BLaER1 (cell line): ENCODE data around the gene PTPN21.

Experiments used
- H3K27ac ChIP-seq: shearing (Covaris generic); formaldehyde crosslinking; 2 replicates; pipeline ENCODE4 v1.8.1; 2022
- H3K27me3 ChIP-seq: shearing (Covaris generic); formaldehyde crosslinking; 2 replicates; pipeline ENCODE4 v1.8.1; 2022
- H3K36me3 ChIP-seq: shearing (Covaris generic); formaldehyde crosslinking; 2 replicates; pipeline ENCODE4 v1.8.1; 2022
- H3K4me1 ChIP-seq: shearing (Covaris generic); formaldehyde crosslinking; 2 replicates; pipeline ENCODE4 v1.8.1; 2022
- H3K4me2 ChIP-seq: shearing (Covaris generic); formaldehyde crosslinking; 2 replicates; pipeline ENCODE4 v1.8.1; 2022
- H3K4me3 ChIP-seq: shearing (Covaris generic); formaldehyde crosslinking; 2 replicates; pipeline ENCODE4 v1.8.1; 2022
- H3K9ac ChIP-seq: shearing (Covaris generic); formaldehyde crosslinking; 2 replicates; pipeline ENCODE4 v1.8.1; 2022
- H3K9me3 ChIP-seq: shearing (Covaris generic); formaldehyde crosslinking; 2 replicates; pipeline ENCODE4 v1.8.1; 2022
- H4K20me1 ChIP-seq: shearing (Covaris generic); formaldehyde crosslinking; 2 replicates; pipeline ENCODE4 v1.8.1; 2022
- Cebpa-rat ChIP-seq: shearing (Covaris generic); IDR thresholded peaks from 2 replicates; pipeline ENCODE4 v1.8.1; 2022

Gene PTPN21

DNA sequence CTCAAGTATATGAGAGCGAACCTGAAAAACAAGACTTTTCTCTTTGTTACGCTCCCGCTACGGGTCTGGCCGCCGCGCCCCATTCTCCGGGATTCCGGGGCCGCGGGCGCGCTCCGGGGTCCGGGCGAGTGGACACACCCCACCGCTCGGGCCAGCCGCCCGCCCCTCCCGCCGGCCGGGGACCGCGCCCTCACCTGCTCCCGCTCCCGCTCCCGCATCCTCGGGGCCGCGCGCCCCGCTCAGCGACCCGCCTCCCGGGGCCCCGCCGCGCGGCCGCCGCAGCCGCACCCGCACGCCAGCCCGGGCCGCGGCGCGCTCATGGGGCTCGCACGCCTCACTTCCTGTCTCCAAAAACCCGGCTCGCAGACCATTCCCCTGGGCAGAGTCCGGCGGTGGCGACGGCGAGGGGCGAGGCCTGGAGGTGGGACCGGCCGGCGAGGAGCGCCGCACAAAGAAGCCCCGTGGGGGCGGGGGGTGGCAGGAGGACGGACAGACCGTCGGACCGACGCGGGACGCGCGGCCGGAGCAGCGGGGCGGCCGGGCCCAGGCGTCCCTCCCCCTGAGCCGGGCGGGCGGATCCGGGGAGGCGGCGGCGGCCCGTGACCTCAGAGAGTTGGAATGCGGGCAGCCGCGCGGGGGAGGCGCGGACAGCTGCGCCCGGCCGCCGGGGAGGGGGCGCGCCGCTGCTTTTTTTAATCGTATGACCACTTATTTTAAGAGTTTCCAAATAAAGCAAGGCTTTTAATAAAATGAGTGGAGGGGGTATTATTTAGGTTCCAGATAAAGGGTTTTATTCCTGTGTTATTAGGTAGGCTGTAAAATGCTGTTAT is at the start of gene PTPN21:
Gene PTPN21 (minus strand): TSS at position 551 of the 830 bp plus-strand sequence. CDS start 4,590 bp downstream, outside the sequence.
- H3K9me3 ChIP-seq = peaks cover 29% of the 10 kb centered on the region
- H3K4me2 ChIP-seq = peak within 1 kb of the TSS; percentile 78
- peak within 1 kb of the TSS; percentile 63 for H3K4me3 ChIP-seq
- H3K27me3 ChIP-seq = peaks cover 57% of the 10 kb centered on the region
- H4K20me1 ChIP-seq = peaks cover 7% of the 10 kb centered on the region; the same call in 1 of the 2 replicates
- no peak within 1 kb of the TSS for H3K9ac ChIP-seq
- no peak for TF ChIP-seq Cebpa-rat
- H3K27ac ChIP-seq = no peak within 1 kb of the TSS
- H3K4me1 ChIP-seq = peaks cover 20% of the 10 kb centered on the region
- no peaks in the 10 kb centered on the region for H3K36me3 ChIP-seq

DNA sequence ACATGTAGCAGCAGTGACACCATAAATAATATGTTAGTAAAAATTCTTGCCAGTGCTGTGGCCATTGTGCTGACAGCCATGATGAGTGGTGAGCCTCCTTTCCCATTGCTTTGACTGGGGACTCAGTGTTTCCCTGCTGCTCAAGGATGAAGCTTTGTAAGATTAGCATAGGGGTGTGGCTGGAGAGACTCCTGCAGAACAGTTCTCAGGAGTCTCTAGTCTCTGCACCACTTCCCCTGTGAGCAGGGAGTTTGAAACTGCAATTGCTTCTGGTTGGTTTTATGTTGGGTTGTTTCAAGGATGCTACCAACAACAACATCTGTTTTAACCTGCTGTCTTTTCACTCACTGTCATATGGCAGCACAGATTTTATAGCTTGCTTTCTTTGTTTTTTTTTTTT is 49.4 kb upstream of the PTPN21 start:
- Histone ChIP-seq H3K9me3 (no peaks in the 10 kb centered on the region), H3K4me1 (peaks cover 7% of the 10 kb centered on the region; the same call in 1 of the 2 replicates), H3K9ac (no peak overlapping the region), H4K20me1 (peaks cover 10% of the 10 kb centered on the region), H3K27me3 (no peaks in the 10 kb centered on the region), H3K4me3 (no peak overlapping the region), H3K27ac (no peak overlapping the region), H3K36me3 (peaks cover 99% of the 10 kb centered on the region), H3K4me2 (no peak overlapping the region)
- no peak for TF ChIP-seq Cebpa-rat

DNA sequence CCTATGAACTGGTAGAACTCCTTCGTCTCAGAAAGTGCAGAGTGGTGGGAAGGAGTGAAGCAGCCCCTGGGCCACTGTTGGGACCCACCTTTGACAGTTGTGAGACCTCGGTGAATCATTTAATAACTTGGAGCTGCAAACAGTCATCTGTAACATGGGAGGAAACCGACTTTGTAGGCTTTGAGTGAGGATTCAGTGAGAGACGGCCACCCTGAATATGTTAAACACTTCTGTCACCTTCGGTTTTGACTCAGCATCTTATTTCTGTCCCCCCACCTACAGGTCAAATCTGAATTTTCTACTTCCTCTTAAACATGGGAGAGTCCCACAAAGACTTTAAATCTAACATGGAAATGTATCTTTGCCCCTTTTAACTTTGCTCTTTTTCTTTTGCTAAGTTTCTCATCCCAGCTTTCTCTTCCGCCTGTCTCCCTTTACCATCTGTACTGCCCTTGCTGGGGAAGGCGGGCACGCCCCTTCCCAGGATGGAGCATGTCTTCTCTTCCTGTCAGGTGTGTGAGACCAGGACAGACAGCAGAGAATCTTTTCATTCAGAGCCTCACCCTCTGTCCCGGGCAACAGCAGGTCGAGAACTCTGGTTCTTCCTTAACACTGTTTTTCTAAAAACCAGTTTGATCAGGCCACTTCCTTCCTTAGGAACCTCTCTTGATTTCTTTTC is 45.1 kb upstream of the PTPN21 start:
- H3K4me2 ChIP-seq = no peak overlapping the region
- no peak overlapping the region for H3K4me3 ChIP-seq
- peaks cover 7% of the 10 kb centered on the region; the same call in 1 of the 2 replicates for H3K4me1 ChIP-seq
- no peaks in the 10 kb centered on the region for H3K9me3 ChIP-seq
- no peak overlapping the region for H3K27ac ChIP-seq
- 0 out of 2 replicates have a peak, but pooled peaks cover 4% of the 10 kb centered on the region for H4K20me1 ChIP-seq
- no peak for TF ChIP-seq Cebpa-rat
- peaks cover 100% of the 10 kb centered on the region for H3K36me3 ChIP-seq
- no peak overlapping the region for H3K9ac ChIP-seq
- no peaks in the 10 kb centered on the region for H3K27me3 ChIP-seq

DNA sequence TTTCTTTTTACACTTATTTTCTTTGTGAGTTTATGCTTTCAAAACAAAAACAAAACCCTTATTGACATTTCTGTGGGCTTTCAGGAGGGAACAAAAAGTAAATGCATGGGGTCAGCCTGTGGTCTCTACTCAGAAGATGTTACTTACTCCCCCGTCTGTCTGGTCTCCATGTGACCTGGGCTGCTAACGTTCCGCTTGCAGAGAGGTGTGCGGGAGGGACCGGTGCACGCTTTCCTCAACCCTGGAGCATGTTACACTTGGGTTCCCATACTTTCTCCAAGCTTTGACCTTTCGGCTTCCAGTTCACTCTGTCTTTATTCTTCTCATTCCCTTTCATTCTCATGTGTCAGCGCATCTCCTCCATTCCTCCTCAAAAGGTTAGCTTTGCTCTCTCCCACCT is 44.5 kb upstream of the PTPN21 start:
- H3K9me3 ChIP-seq = no peaks in the 10 kb centered on the region
- H3K4me2 ChIP-seq = no peak overlapping the region
- no peaks in the 10 kb centered on the region for H3K27me3 ChIP-seq
- H3K27ac ChIP-seq = no peak overlapping the region
- 0 out of 2 replicates have a peak, but pooled peaks cover 4% of the 10 kb centered on the region for H4K20me1 ChIP-seq
- no peak overlapping the region for H3K9ac ChIP-seq
- TF ChIP-seq Cebpa-rat = no peak
- peaks cover 7% of the 10 kb centered on the region; the same call in 1 of the 2 replicates for H3K4me1 ChIP-seq
- H3K36me3 ChIP-seq = peaks cover 95% of the 10 kb centered on the region
- H3K4me3 ChIP-seq = no peak overlapping the region

DNA sequence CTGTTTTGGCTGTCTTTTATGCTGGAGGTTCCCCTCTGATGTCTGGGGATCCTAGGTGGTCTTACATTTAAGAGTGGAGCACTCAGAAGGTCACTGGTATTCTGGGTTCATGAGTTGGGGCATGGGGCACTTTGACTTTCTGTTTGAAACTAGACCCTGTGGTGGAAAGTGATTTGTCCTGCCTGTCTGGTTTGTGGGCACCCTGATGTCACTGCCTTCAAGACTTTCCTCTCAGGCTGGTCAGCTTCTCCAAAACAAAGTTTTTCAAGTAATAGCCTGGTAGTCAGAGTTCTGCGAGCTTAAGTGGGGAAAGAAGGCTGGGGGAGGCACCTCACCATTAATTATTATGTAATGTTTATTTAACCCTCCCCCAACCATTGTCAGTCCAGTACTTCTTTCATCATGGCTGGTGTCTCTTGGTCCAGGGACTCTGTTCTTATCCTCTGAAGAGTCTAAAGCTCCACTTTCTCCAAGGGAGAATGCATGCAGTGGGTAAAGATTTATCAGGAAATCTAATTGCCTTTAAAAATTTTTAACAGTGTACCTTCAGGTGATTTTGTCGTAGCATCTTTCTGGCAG is 43.4 kb upstream of the PTPN21 start:
- no peaks in the 10 kb centered on the region for H3K9me3 ChIP-seq
- no peak overlapping the region for H3K4me2 ChIP-seq
- no peak overlapping the region for H3K4me3 ChIP-seq
- TF ChIP-seq Cebpa-rat = no peak
- no peaks in the 10 kb centered on the region for H3K27me3 ChIP-seq
- peaks cover 7% of the 10 kb centered on the region; the same call in 1 of the 2 replicates for H3K4me1 ChIP-seq
- H3K27ac ChIP-seq = no peak overlapping the region
- peaks cover 88% of the 10 kb centered on the region for H3K36me3 ChIP-seq
- 0 out of 2 replicates have a peak, but pooled peaks cover 4% of the 10 kb centered on the region for H4K20me1 ChIP-seq
- no peak overlapping the region for H3K9ac ChIP-seq

DNA sequence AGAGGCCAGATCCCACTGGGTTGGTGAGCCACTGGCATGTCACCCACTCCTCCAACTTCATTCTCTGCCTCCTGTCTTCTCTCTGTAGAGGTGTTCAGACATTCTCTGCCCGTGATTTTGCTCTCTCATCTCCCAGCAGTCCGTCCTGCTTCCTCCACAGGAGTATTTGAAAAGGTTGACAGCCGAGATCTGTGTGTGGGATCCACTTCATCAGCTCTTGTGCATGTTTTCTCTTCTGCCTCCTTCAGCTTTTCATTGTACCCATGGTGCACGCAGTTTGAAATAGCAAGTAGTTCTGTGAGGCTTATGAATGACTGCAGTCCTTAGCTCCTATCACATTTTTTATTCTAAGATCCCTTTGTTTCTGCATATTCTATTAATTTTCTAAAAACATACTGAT is 42.8 kb upstream of the PTPN21 start:
- Histone ChIP-seq H3K27ac (no peak overlapping the region), H3K4me3 (no peak overlapping the region), H3K4me1 (peaks cover 7% of the 10 kb centered on the region; the same call in 1 of the 2 replicates), H4K20me1 (0 out of 2 replicates have a peak, but pooled peaks cover 4% of the 10 kb centered on the region), H3K9ac (no peak overlapping the region), H3K9me3 (no peaks in the 10 kb centered on the region), H3K4me2 (no peak overlapping the region), H3K27me3 (no peaks in the 10 kb centered on the region), H3K36me3 (peaks cover 88% of the 10 kb centered on the region)
- TF ChIP-seq Cebpa-rat = no peak

DNA sequence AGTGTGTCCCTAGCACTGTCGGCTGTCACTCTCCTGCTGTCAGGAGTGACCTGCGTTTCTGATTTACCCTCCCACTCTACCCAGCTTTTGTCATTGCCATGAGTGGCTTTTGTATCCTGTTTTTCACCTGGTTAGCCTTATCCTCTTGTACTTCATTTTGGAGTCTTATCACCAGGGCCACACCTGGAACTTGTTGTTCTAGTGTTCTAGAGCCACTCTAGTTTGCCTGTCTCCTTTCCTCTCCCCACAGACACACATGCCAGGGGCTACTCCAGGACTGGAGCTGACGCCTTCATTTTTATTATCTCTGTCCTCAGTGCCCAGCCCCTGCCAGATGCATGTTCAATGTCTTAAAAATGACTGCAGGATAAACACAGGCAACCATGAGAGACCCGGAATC is 42.2 kb upstream of the PTPN21 start:
- H3K27ac ChIP-seq = no peak overlapping the region
- no peaks in the 10 kb centered on the region for H3K9me3 ChIP-seq
- no peak overlapping the region for H3K9ac ChIP-seq
- H3K27me3 ChIP-seq = no peaks in the 10 kb centered on the region
- 0 out of 2 replicates have a peak, but pooled peaks cover 4% of the 10 kb centered on the region for H4K20me1 ChIP-seq
- H3K4me1 ChIP-seq = peaks cover 7% of the 10 kb centered on the region; the same call in 1 of the 2 replicates
- peaks cover 88% of the 10 kb centered on the region for H3K36me3 ChIP-seq
- H3K4me2 ChIP-seq = no peak overlapping the region
- H3K4me3 ChIP-seq = no peak overlapping the region
- TF ChIP-seq Cebpa-rat = no peak

DNA sequence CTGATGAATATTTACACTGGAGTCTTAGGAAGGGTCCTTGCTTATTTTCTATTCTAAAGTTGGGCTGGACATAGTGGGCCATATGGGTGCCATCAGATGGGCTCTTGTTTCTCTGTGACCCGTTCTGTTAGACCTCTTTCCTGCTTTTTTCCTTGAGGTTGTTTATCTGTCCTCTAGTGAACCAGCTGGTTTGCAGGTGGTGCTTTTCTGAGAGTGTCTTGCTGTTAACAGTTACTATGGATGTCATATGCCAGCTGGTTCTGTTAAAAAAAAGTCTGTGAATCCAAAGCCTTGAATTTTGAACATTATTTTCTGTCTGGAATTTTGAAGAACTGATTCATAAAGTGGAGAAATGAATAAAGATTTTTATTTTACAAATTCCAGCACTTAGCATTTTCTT is 37.2 kb upstream of the PTPN21 start:
- H3K36me3 ChIP-seq = peaks cover 87% of the 10 kb centered on the region
- TF ChIP-seq Cebpa-rat = no peak
- no peak overlapping the region for H3K4me2 ChIP-seq

DNA sequence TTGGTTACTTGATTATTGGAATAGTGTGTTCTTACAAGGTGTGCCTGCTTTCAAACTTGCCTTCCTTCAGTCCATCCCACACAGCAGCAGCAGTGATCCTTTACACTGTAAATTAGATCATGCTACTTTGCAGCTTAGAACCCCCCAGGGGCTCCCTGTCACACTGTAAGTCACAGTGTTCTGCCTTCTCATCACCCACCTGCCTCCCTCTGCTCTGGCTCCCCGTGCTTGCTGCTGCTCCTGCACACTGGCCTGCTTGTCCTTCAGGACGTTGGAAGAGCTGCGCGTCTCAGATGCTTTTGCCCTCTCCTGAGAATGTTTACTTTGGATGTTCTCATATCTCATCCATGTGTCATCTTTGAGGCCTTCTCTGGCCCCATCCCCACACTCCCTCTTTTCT is 35.4 kb upstream of the PTPN21 start:
- H4K20me1 ChIP-seq = peaks cover 7% of the 10 kb centered on the region; the same call in 1 of the 2 replicates
- H3K36me3 ChIP-seq = peaks cover 86% of the 10 kb centered on the region
- no peak overlapping the region for H3K9ac ChIP-seq
- H3K4me1 ChIP-seq = no peaks in the 10 kb centered on the region
- no peaks in the 10 kb centered on the region for H3K27me3 ChIP-seq
- no peak overlapping the region for H3K4me2 ChIP-seq
- H3K9me3 ChIP-seq = no peaks in the 10 kb centered on the region
- no peak overlapping the region for H3K4me3 ChIP-seq
- no peak overlapping the region for H3K27ac ChIP-seq
- no peak for TF ChIP-seq Cebpa-rat

More for the DNA sequence above, 37.2 kb upstream of the PTPN21 start:
- Histone ChIP-seq H4K20me1 (peaks cover 11% of the 10 kb centered on the region; the same call in 1 of the 2 replicates), H3K9ac (no peak overlapping the region), H3K4me3 (no peak overlapping the region), H3K4me1 (no peaks in the 10 kb centered on the region), H3K27me3 (no peaks in the 10 kb centered on the region), H3K27ac (no peak overlapping the region), H3K9me3 (no peaks in the 10 kb centered on the region)

DNA sequence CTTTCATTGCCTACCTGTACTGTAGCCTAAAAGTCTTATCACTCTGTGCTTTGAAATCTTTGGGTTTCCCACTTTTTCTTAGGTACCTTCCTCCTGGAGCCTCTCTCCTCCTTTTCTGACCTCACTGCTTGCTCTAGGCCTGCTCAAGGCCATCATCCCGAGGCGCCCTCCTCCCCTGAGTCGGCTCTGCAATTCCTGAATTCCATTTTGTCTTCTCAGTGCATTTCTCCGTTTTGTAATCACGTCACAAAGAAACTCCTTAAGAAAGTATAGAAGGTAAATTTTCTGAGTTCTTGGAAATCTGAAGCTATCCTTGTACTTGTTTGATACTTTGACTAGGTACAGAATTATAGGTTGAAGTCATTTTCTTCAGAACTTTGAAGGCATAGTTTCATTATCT is 33.3 kb upstream of the PTPN21 start:
- Histone ChIP-seq H3K4me2 (no peak overlapping the region), H3K36me3 (peaks cover 96% of the 10 kb centered on the region), H3K4me1 (no peaks in the 10 kb centered on the region), H3K27me3 (no peaks in the 10 kb centered on the region), H3K9ac (no peak overlapping the region), H3K4me3 (no peak overlapping the region), H3K27ac (no peak overlapping the region), H4K20me1 (peaks cover 20% of the 10 kb centered on the region), H3K9me3 (no peaks in the 10 kb centered on the region)
- TF ChIP-seq Cebpa-rat = no peak
